Urinary bladder (tissue), 4 donors: ENCODE data around the gene HEXA. TPM values are rescaled to one million over a fixed set of nuclear protein-coding genes. Genes with fewer than 3 reads are reported as not detected.

Experiments
- DNase-seq: peaks from one replicate; pipeline ENCODE4 v3.0.0-alpha.2; 2015; ENCODE audit errors: extremely low spot score
- H3K27ac ChIP-seq: one replicate; pipeline ENCODE4 v1.5.1; 2013; ENCODE audit warnings: low read depth, mild to moderate bottlenecking, moderate library complexity
- H3K36me3 ChIP-seq: one replicate; pipeline ENCODE4 v1.6.1; 2013; ENCODE audit warnings: mild to moderate bottlenecking, moderate library complexity; ENCODE audit not compliant: insufficient read depth
- H3K4me1 ChIP-seq: one replicate; pipeline ENCODE4 v1.6.1; 2013; ENCODE audit warnings: mild to moderate bottlenecking, moderate library complexity; ENCODE audit not compliant: insufficient read depth
- H3K4me3 ChIP-seq: one replicate; pipeline ENCODE4 v1.5.1; 2013; ENCODE audit warnings: low read depth, low read length
- WGBS: extraction: QIAGEN DNeasy Blood & Tissue Kit; methylation state at CpG from one replicate; pipeline ENCODE4 v1.1.7; 2013; 5-methylcytosine and 5-hydroxymethylcytosine counted together
- polyA plus RNA-seq: library from polyadenylated mRNA; stranded (reverse); fragments of 200-250 nt; gene quantifications from one replicate; pipeline ENCODE4 v1.2.3, GENCODE V29; 2013
- total RNA-seq: library from RNA; depleted of rRNA; stranded (reverse); fragments of >200 nt; gene quantifications from one replicate; pipeline ENCODE4 v1.2.3, GENCODE V29; 2014
- donor health status: healthy with polysubstance abuse.
- donor health status: healthy.

HEXA gene
- total and polyA plus RNA-seq, 2 donors: 64.0 to 87.1 TPM

DNA sequence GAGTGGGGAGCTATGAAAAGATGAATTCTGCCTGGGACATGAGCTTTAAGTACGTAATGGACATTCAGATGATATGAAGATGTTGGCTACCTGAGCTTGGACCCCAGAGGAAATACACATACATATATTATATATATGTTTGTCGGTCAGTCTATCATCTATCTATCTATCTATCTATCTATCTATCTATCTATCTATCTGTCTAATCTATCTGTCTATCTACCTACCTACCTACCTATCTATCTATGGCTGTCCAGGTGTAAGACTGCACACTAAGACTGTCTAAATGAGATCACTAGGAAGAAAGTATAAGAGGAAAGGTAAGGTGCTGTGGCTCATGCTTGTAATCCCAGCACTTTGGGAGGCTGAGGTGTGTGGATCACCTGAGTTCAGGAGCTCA lies 37.7 kb downstream of the HEXA start:
- DNase-seq: no peak
- H3K4me3 ChIP-seq: no peak overlapping the region
- no peaks in the 10 kb centered on the region for H3K4me1 ChIP-seq
- WGBS: over 99% methylated on average over 2 of the region's 2 CpGs
- H3K27ac ChIP-seq: no peak overlapping the region
- no peaks in the 10 kb centered on the region for H3K36me3 ChIP-seq

DNA sequence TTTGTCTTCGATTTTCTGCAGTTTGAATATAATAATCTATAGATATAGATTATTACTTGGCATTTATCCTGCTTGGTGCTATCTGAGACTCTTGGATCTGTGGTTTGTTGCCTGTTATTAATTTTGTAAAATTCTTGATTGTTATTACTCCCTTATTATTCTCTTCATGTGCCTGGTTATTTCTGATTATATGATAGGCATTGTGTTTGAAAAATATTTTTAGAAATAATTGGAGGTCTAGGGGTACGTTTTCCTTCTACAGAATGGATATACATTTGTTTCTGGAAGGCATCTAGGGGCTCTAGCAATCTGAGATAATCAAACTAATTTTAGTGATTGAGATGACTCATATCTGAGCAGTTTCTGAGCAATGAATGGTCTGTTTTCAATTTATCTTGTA lies 41.0 kb downstream of the HEXA start:
- no peaks in the 10 kb centered on the region for H3K4me1 ChIP-seq
- H3K4me3 ChIP-seq: no peak overlapping the region
- WGBS: 89% methylated on average over 2 of the region's 2 CpGs
- no peaks in the 10 kb centered on the region for H3K36me3 ChIP-seq
- no peak overlapping the region for H3K27ac ChIP-seq
- no peak for DNase-seq

- no peak overlapping the region for H3K4me3 ChIP-seq
- H3K4me1 ChIP-seq: no peaks in the 10 kb centered on the region
- no peak for DNase-seq
- peaks cover 2% of the 10 kb centered on the region for H3K36me3 ChIP-seq
- 83% methylated on average over 3 of the region's 3 CpGs for WGBS
- H3K27ac ChIP-seq: no peak overlapping the region
Observed at GRCh38 chr15:72331021-72331420, 44.8 kb downstream of the HEXA start.

DNA sequence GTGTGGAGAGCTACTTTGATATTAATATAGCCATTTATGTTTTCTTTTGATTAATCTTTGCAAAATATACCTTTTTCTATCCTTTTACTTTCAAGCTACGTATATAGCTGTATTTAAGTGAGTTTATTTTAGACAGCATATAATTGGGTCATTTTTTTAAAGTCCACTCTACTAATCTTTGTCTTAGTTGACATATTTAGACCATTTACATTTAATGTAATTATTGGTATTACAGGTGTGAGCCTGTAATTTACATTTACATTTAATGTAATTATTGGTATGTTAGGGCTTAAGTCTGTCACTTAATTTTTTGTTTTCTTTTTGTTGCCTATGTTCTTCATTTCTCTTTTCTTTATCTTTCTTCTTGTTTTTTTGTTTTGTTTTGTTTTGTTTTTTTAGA lies 52.1 kb downstream of the HEXA start:
- Histone ChIP-seq H3K27ac (no peak overlapping the region), H3K4me1 (no peaks in the 10 kb centered on the region), H3K36me3 (no peaks in the 10 kb centered on the region), H3K4me3 (no peak overlapping the region)
- WGBS: 98% methylated on average over 1 of the region's 1 CpG
- no peak for DNase-seq

- WGBS: under 1% methylated on average over 58 of the region's 58 CpGs
- H3K4me3 ChIP-seq: peak within 1 kb of the TSS; percentile 43
- H3K4me1 ChIP-seq: no peaks in the 10 kb centered on the region
- H3K36me3 ChIP-seq: no peaks in the 10 kb centered on the region
- peak; percentile 64 for DNase-seq
- H3K27ac ChIP-seq: no peak within 1 kb of the TSS
Observed at GRCh38 chr15:72319985-72320671, 55.7 kb downstream of the HEXA start, which contains the start of gene CELF6. Gene CELF6, minus strand, starts transcription at chr15:72320157. Its CDS starts 283 bp downstream, at chr15:72319874.

DNA sequence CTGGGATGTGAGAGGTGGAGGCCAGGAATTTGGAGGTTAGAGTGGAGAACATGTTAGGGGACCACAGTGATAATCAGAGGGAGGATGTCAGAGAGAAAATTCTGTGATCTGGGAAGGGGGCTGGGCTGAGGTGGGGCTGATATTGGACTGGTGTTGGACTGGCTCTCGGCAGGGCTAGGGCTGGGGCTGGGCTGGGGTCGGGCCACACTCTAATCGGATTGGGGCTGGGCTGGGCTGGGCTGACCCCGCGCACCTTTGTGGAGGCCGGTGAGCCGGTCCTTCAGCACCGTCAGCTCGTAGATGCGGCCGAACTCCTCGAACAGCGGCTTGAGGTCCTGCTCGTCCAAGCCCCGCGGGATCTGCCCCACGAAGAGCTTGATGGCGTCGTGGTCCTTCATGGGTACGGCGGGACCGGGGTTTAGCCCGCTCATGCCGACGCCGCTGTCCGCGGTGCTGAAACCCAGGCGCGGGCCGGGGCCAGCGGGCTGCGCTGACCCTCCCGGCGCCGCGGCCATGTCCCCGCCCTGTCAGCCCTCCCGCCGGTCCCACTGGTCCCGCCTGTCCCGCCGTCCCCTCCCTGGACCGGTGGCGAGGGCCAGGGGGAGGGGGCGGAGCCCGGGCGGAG lies 56.3 kb downstream of the HEXA start:
- DNase-seq: no peak
- 4% methylated on average over 48 of the region's 48 CpGs for WGBS
- H3K4me1 ChIP-seq: no peaks in the 10 kb centered on the region
- no peaks in the 10 kb centered on the region for H3K36me3 ChIP-seq
- H3K27ac ChIP-seq: no peak overlapping the region
- H3K4me3 ChIP-seq: peak overlapping the region; percentile 43

GRCh38 chr15:72318408-72318942 lies 57.3 kb downstream of the HEXA start:
- DNase-seq: no peak
- no peaks in the 10 kb centered on the region for H3K4me1 ChIP-seq

DNA sequence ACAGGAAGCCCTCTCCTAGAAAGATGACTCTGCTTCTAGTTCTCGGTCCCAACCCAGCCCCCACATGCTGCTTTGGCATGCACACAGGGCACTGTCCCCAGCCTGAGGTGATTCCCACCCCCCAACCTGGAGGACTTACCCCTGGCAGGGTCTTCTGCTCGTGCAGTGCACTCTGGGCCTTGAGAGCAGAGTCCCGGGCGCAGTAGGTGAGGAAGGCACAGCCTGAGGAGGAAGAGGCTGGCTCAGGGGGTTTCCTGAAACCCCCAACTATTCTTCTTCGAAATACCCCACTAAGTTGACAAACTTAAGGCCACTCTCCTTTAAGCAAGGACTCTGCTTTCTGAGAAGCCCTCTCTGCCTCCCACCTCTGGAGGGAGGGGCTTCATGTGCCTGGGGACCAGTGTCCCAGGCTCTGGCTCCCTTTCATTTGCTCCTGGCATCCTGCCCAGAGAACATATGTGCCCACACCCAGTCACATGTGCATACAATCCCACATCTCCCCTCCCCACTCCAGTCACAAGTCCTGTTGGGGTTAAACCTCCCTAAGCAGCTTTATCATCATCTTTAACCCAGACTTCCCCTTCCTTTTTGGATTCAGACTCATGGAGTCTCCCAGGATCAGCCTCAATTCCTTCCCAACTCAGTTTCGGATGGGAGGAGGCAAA lies 60.0 kb downstream of the HEXA start:
- Histone ChIP-seq H3K4me3 (no peak overlapping the region), H3K4me1 (no peaks in the 10 kb centered on the region), H3K36me3 (no peaks in the 10 kb centered on the region), H3K27ac (no peak overlapping the region)
- no peak for DNase-seq
- WGBS: 68% methylated on average over 6 of the region's 6 CpGs

More at GRCh38 chr15:72318408-72318942, 57.3 kb downstream of the HEXA start:
- 44% methylated on average over 2 of the region's 2 CpGs for WGBS
- no peak overlapping the region for H3K27ac ChIP-seq
- no peaks in the 10 kb centered on the region for H3K36me3 ChIP-seq
- no peak overlapping the region for H3K4me3 ChIP-seq

DNA sequence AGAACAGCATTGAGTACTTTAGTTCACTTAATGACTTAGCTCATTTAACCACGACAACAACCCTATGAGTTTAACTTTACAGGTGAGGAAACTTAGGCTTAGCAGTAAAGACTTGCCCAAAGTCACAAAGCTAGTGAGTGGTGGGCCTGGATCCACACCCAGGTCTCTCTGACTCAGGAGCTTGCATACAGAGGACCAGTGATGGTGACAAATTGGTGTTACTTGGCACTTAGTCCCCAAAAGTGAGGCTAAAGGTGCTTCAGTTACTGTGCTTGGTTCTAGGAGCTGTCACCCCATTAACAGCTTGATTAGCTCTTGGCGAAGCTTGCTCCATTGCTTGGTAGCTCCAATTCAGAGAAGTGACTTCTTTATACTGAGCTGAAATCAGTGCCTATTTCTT lies 61.9 kb downstream of the HEXA start:
- WGBS: 88% methylated on average over 2 of the region's 2 CpGs
- no peak for DNase-seq
- H3K4me3 ChIP-seq: no peak overlapping the region

DNA sequence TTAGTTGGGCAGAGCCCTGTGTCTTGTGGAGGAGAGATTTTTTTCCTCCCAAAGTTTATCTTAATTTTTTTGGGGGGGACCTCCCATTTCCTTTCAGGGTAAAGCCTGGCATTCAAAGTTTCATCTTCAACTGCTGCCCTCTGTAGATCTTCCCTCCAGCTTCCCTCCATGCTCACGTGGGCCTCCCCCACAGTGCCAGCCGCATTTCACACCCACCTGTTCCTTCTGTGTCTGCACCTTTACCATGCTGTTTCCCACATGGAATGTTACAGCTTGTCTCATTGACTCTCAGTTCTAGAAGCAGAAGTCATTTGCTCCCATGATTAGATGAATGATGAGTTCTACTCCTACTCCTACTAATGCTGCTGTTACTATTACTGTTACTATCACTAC lies 62.4 kb downstream of the HEXA start:
- DNase-seq: no peak
- WGBS: 81% methylated on average over 2 of the region's 2 CpGs

More for the DNA sequence above, 61.9 kb downstream of the HEXA start:
- H3K36me3 ChIP-seq: no peaks in the 10 kb centered on the region
- no peak overlapping the region for H3K27ac ChIP-seq
- no peaks in the 10 kb centered on the region for H3K4me1 ChIP-seq

GRCh38 chr15:72312605-72313447 lies 63.0 kb downstream of the HEXA start:
- H3K4me3 ChIP-seq: no peak overlapping the region
- no peak for DNase-seq
- no peaks in the 10 kb centered on the region for H3K36me3 ChIP-seq
- no peaks in the 10 kb centered on the region for H3K4me1 ChIP-seq
- WGBS: 52% methylated on average over 2 of the region's 2 CpGs
- H3K27ac ChIP-seq: no peak overlapping the region

More for the DNA sequence above, 62.4 kb downstream of the HEXA start:
- no peak overlapping the region for H3K27ac ChIP-seq
- no peaks in the 10 kb centered on the region for H3K4me1 ChIP-seq
- no peak overlapping the region for H3K4me3 ChIP-seq
- H3K36me3 ChIP-seq: no peaks in the 10 kb centered on the region

DNA sequence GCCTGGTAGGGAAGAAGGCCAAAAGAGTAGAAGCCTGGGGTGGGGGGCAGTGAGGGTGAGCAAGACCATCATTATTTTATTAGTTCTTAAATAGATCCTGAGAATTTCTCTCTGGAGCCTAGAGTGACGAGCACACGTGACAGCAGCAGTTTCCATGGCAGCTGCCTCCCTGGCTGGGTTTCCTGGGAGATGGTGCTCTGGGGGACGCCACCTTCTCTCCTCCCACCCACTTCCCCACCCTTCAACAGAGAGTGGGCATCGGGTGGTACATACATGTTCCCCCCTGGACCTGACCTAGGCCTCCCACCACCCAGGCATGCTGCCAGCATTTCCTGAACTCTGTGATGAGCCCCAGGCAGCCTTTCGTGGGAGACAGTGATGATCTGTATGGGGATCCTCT lies 68.8 kb downstream of the HEXA start:
- DNase-seq: no peak
- WGBS: 67% methylated on average over 5 of the region's 5 CpGs

GRCh38 chr15:72306211-72306785 lies 69.5 kb downstream of the HEXA start:
- H3K27ac ChIP-seq: no peak overlapping the region
- 55% methylated on average over 10 of the region's 10 CpGs for WGBS

More for the DNA sequence above, 68.8 kb downstream of the HEXA start:
- H3K4me1 ChIP-seq: no peaks in the 10 kb centered on the region
- no peak overlapping the region for H3K4me3 ChIP-seq
- H3K27ac ChIP-seq: no peak overlapping the region
- H3K36me3 ChIP-seq: no peaks in the 10 kb centered on the region

More at GRCh38 chr15:72306211-72306785, 69.5 kb downstream of the HEXA start:
- DNase-seq: no peak
- H3K36me3 ChIP-seq: no peaks in the 10 kb centered on the region
- no peak overlapping the region for H3K4me3 ChIP-seq
- no peaks in the 10 kb centered on the region for H3K4me1 ChIP-seq
